ENCODE measurements around the gene DYNLRB1. TPM values are rescaled to one million over a fixed set of nuclear protein-coding genes. Genes with fewer than 3 reads are reported as not detected.

DYNLRB1 gene
- total and polyA plus RNA-seq, 2 donors from 2014 or later, result 185 to 676 TPM

DNA sequence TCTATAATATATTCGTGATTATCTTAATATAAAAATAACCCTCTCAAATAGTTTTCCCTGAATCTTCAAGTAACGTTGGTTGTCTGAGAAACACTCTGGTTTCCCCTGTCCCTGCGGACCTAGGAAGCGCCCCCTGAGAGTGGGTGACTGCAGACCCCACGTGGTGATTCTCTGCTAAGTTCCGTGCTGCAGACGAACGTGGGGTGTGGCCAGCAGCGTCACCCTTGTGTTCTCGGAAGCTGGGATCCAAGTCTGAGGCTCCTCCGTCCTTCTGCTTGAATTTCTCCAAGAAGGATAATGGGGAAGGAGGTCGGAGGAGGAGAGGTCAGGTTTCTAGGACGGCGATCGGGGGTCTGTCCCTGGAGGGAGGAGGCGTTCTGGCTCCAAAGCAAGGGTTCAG lies 25.7 kb downstream of the DYNLRB1 start:
- Histone ChIP-seq H3K27me3 (ENCODE audit: control insufficient read depth, insufficient read depth, low read length) (no peaks in the 10 kb centered on the region), H3K36me3 (ENCODE audit: control insufficient read depth in 2 of 3, insufficient read depth in 3 of 3, low read length in 3 of 3) (peaks cover 0 to 25% (median 3%) of the 10 kb centered on the region in 3 donors), H3K4me1 (ENCODE audit: control insufficient read depth in 2 of 3, insufficient read depth in 2 of 3, low read depth in 1 of 3, low read length in 3 of 3) (no peaks in the 10 kb centered on the region), H3K27ac (ENCODE audit: low read depth in 2 of 2, low read length in 2 of 2) (no peak overlapping the region), H3K9me3 (ENCODE audit: control insufficient read depth in 2 of 3, insufficient read depth in 1 of 3, low read length in 3 of 3) (no peaks in the 10 kb centered on the region), H3K4me3 (ENCODE audit: low read length in 3 of 3) (no peak overlapping the region), H3K9ac (ENCODE audit: low read length in 3 of 3) (no peak overlapping the region)
- intact Hi-C loops (cut with DNase I), result no loop called here
- FAIRE-seq (no peak), DNase-seq (no peak)
- TF ChIP-seq CTCF (IDR thresholded peaks at IDR 0.05; ENCODE audit: borderline replicate concordance, extremely low read depth, insufficient read depth), result no peak

- H3K27me3 ChIP-seq (ENCODE audit: control insufficient read depth, insufficient read depth, low read length), result no peaks in the 10 kb centered on the region
- no peak for FAIRE-seq
- H3K4me3 ChIP-seq (ENCODE audit: low read length in 3 of 3), result no peak overlapping the region
- H3K36me3 ChIP-seq (ENCODE audit: control insufficient read depth in 2 of 3, insufficient read depth in 3 of 3, low read length in 3 of 3), result peaks cover 0 to 25% (median 0%) of the 10 kb centered on the region in 3 donors
- DNase-seq, result no peak
- no peaks in the 10 kb centered on the region for H3K4me1 ChIP-seq (ENCODE audit: control insufficient read depth in 2 of 3, insufficient read depth in 2 of 3, low read depth in 1 of 3, low read length in 3 of 3)
- H3K27ac ChIP-seq (ENCODE audit: low read depth in 2 of 2, low read length in 2 of 2), result no peak overlapping the region
- no peaks in the 10 kb centered on the region for H3K9me3 ChIP-seq (ENCODE audit: control insufficient read depth in 2 of 3, insufficient read depth in 1 of 3, low read length in 3 of 3)
- TF ChIP-seq CTCF (IDR thresholded peaks at IDR 0.05; ENCODE audit: borderline replicate concordance, extremely low read depth, insufficient read depth), result no peak
- no peak overlapping the region for H3K9ac ChIP-seq (ENCODE audit: low read length in 3 of 3)
- intact Hi-C loops (cut with DNase I), result no loop called here
Measured at GRCh38 chr20:34542439-34542838, 26.2 kb downstream of the DYNLRB1 start.

DNA sequence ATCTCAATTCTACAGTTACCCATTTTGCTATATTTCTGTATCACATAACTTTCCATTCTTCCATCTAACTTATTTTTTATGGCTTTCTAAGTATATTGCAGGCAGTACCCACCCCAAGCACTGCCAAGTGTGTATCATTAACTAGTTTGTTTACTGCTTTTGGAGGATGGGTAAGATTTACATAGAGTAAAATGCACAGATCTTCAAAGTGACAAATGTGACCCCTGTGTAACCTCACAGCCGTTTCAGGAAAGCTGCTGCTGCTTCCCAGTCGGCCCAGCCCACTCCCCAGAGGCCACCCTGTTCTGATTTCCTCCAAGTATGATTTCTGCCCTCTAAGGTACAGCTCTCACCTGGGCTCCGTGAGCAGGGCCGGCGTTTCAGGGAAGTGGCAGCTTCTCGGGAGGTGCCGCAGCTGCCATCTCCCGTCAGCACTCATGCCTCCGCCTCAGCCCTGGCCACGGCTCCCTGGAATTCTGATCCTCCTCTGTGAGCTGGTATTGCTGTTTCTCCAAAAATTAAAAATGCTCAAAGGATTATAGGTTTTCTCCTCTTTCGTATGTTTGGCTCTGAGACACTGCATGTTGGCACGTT lies 27.3 kb downstream of the DYNLRB1 start:
- no peak overlapping the region for H3K27ac ChIP-seq (ENCODE audit: low read depth in 2 of 2, low read length in 2 of 2)
- H3K9ac ChIP-seq (ENCODE audit: low read length in 3 of 3), result no peak overlapping the region
- TF ChIP-seq CTCF (IDR thresholded peaks at IDR 0.05; ENCODE audit: borderline replicate concordance, extremely low read depth, insufficient read depth), result no peak
- no peaks in the 10 kb centered on the region for H3K27me3 ChIP-seq (ENCODE audit: control insufficient read depth, insufficient read depth, low read length)
- intact Hi-C loops (cut with DNase I), result no loop called here
- DNase-seq (no peak), FAIRE-seq (no peak)
- no peak overlapping the region for H3K4me3 ChIP-seq (ENCODE audit: low read length in 3 of 3)
- H3K36me3 ChIP-seq (ENCODE audit: control insufficient read depth in 2 of 3, insufficient read depth in 3 of 3, low read length in 3 of 3), result peaks cover 0 to 25% (median 0%) of the 10 kb centered on the region in 3 donors
- no peaks in the 10 kb centered on the region for H3K4me1 ChIP-seq (ENCODE audit: control insufficient read depth in 2 of 3, insufficient read depth in 2 of 3, low read depth in 1 of 3, low read length in 3 of 3)
- no peaks in the 10 kb centered on the region for H3K9me3 ChIP-seq (ENCODE audit: control insufficient read depth in 2 of 3, insufficient read depth in 1 of 3, low read length in 3 of 3)
